Measurements from ENCODE around the gene ZFHX3. TPM values are rescaled to one million over a fixed set of nuclear protein-coding genes. Genes with fewer than 3 reads are reported as not detected.

The ZFHX3 gene
- total RNA-seq, 1 experiment from 2014 or later: 21.8 TPM

- H3K27ac ChIP-seq (ENCODE audit: low read depth, low read length, poor library complexity, severe bottlenecking): peak overlapping the region; percentile 28
Observed at GRCh38 chr16:73067671-73068540, 20.0 kb upstream of the ZFHX3 start.

GRCh38 chr16:73066927-73067670, 19.2 kb upstream of the ZFHX3 start:
- CTCF ChIA-PET: no interaction called here
- intact Hi-C loops (cut with micrococcal nuclease; ENCODE audit: unreplicated experiment): no loop called here
- DNase-seq (ENCODE audit: low spot score): no peak
- H3K4me3 ChIP-seq (ENCODE audit: low read depth, low read length, poor library complexity, severe bottlenecking): no peak overlapping the region
- no TSS peak for BruUV-seq (replicated peaks)
- H3K9me3 ChIP-seq (ENCODE audit: low read depth, low read length, poor library complexity, severe bottlenecking): no peaks in the 10 kb centered on the region
- H3K27ac ChIP-seq (ENCODE audit: low read depth, low read length, poor library complexity, severe bottlenecking): no peak overlapping the region
- no peak for TF ChIP-seq EZH2 (IDR thresholded peaks at IDR 0.05; ENCODE audit: borderline replicate concordance, low read depth, low read length, poor library complexity, severe bottlenecking)
- TF ChIP-seq, protein P1, sequence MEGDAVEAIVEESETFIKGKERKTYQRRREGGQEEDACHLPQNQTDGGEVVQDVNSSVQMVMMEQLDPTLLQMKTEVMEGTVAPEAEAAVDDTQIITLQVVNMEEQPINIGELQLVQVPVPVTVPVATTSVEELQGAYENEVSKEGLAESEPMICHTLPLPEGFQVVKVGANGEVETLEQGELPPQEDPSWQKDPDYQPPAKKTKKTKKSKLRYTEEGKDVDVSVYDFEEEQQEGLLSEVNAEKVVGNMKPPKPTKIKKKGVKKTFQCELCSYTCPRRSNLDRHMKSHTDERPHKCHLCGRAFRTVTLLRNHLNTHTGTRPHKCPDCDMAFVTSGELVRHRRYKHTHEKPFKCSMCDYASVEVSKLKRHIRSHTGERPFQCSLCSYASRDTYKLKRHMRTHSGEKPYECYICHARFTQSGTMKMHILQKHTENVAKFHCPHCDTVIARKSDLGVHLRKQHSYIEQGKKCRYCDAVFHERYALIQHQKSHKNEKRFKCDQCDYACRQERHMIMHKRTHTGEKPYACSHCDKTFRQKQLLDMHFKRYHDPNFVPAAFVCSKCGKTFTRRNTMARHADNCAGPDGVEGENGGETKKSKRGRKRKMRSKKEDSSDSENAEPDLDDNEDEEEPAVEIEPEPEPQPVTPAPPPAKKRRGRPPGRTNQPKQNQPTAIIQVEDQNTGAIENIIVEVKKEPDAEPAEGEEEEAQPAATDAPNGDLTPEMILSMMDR (conservative IDR thresholded peaks at IDR 0.05; ENCODE audit: low read depth, low read length): no peak
- POLR2A ChIA-PET (ENCODE audit: low non-redundant PET): no interaction called here
- no peaks in the 10 kb centered on the region for H3K36me3 ChIP-seq (ENCODE audit: insufficient read depth, low read length, poor library complexity, severe bottlenecking)
- no peaks in the 10 kb centered on the region for H3K27me3 ChIP-seq (replicated peaks; ENCODE audit: insufficient read depth, low read depth, low read length, poor library complexity)
- H3K4me1 ChIP-seq (ENCODE audit: insufficient read depth, low read length, poor library complexity, severe bottlenecking): peaks cover 27% of the 10 kb centered on the region

More at GRCh38 chr16:73067671-73068540, 20.0 kb upstream of the ZFHX3 start:
- CTCF ChIA-PET: no interaction called here
- no peaks in the 10 kb centered on the region for H3K9me3 ChIP-seq (ENCODE audit: low read depth, low read length, poor library complexity, severe bottlenecking)
- no peak for DNase-seq (ENCODE audit: low spot score)
- H3K27me3 ChIP-seq (replicated peaks; ENCODE audit: insufficient read depth, low read depth, low read length, poor library complexity): no peaks in the 10 kb centered on the region
- no TSS peak for BruUV-seq (replicated peaks)
- intact Hi-C loops (cut with micrococcal nuclease; ENCODE audit: unreplicated experiment): no loop called here
- no peak for TF ChIP-seq EZH2 (IDR thresholded peaks at IDR 0.05; ENCODE audit: borderline replicate concordance, low read depth, low read length, poor library complexity, severe bottlenecking)
- TF ChIP-seq, protein P1 (conservative IDR thresholded peaks at IDR 0.05; ENCODE audit: low read depth, low read length): no peak
- POLR2A ChIA-PET (ENCODE audit: low non-redundant PET): no interaction called here
- H3K4me3 ChIP-seq (ENCODE audit: low read depth, low read length, poor library complexity, severe bottlenecking): no peak overlapping the region
- H3K36me3 ChIP-seq (ENCODE audit: insufficient read depth, low read length, poor library complexity, severe bottlenecking): no peaks in the 10 kb centered on the region
- H3K4me1 ChIP-seq (ENCODE audit: insufficient read depth, low read length, poor library complexity, severe bottlenecking): peaks cover 27% of the 10 kb centered on the region

DNA sequence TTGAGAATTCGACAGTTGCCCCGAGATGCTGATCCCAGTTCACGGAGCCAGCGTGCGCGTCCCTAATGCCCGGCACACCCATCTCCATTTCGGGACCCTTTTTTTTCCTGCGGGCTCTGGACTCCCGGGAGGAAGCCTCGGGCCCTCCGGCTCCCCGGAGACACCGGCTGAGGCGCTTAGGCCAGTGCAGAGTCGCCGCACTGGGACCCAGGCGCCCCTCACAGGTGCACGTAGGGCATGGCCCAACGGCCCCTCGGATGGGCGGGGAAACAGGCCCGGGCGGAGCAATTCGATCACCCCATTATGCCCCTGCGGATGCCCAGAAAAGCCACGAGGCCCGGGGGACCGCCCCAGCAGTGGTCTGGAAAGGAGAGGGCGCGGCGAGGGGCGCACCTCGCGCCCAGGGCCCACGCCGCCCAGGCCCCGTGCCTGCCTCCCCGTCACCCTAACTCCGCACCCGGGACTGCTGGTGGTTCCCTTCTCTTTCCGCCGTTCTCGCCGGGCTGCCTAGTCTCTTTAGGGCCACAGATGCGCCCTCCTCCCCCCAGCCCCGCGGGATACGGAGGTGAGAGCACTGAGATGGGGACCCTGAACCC, 18.5 kb upstream of the ZFHX3 start:
- no TSS peak for BruUV-seq (replicated peaks)
- H3K27ac ChIP-seq (ENCODE audit: low read depth, low read length, poor library complexity, severe bottlenecking): no peak overlapping the region
- no peaks in the 10 kb centered on the region for H3K36me3 ChIP-seq (ENCODE audit: insufficient read depth, low read length, poor library complexity, severe bottlenecking)
- peaks cover 26% of the 10 kb centered on the region for H3K4me1 ChIP-seq (ENCODE audit: insufficient read depth, low read length, poor library complexity, severe bottlenecking)
- H3K27me3 ChIP-seq (replicated peaks; ENCODE audit: insufficient read depth, low read depth, low read length, poor library complexity): no peaks in the 10 kb centered on the region
- TF ChIP-seq EZH2 (IDR thresholded peaks at IDR 0.05; ENCODE audit: borderline replicate concordance, low read depth, low read length, poor library complexity, severe bottlenecking): no peak
- TF ChIP-seq, protein P1 (conservative IDR thresholded peaks at IDR 0.05; ENCODE audit: low read depth, low read length): no peak
- no peak overlapping the region for H3K4me3 ChIP-seq (ENCODE audit: low read depth, low read length, poor library complexity, severe bottlenecking)
- POLR2A ChIA-PET (ENCODE audit: low non-redundant PET): no interaction called here
- CTCF ChIA-PET: no interaction called here
- no peaks in the 10 kb centered on the region for H3K9me3 ChIP-seq (ENCODE audit: low read depth, low read length, poor library complexity, severe bottlenecking)
- DNase-seq (ENCODE audit: low spot score): no peak
- intact Hi-C loops (cut with micrococcal nuclease; ENCODE audit: unreplicated experiment): no loop called here

Measured in A673 (cell line).